Articular chondrocyte of knee joint (primary cell): ENCODE data around the gene USP40. TPM values are rescaled to one million over a fixed set of nuclear protein-coding genes. Genes with fewer than 3 reads are reported as not detected.

Source experiments
- total RNA-seq: library from RNA; depleted of rRNA; stranded (reverse); fragments of >200 nt; gene quantifications from 2 replicates; pipeline ENCODE4 v1.2.3, GENCODE V29; 2012

The USP40 gene, protein sequence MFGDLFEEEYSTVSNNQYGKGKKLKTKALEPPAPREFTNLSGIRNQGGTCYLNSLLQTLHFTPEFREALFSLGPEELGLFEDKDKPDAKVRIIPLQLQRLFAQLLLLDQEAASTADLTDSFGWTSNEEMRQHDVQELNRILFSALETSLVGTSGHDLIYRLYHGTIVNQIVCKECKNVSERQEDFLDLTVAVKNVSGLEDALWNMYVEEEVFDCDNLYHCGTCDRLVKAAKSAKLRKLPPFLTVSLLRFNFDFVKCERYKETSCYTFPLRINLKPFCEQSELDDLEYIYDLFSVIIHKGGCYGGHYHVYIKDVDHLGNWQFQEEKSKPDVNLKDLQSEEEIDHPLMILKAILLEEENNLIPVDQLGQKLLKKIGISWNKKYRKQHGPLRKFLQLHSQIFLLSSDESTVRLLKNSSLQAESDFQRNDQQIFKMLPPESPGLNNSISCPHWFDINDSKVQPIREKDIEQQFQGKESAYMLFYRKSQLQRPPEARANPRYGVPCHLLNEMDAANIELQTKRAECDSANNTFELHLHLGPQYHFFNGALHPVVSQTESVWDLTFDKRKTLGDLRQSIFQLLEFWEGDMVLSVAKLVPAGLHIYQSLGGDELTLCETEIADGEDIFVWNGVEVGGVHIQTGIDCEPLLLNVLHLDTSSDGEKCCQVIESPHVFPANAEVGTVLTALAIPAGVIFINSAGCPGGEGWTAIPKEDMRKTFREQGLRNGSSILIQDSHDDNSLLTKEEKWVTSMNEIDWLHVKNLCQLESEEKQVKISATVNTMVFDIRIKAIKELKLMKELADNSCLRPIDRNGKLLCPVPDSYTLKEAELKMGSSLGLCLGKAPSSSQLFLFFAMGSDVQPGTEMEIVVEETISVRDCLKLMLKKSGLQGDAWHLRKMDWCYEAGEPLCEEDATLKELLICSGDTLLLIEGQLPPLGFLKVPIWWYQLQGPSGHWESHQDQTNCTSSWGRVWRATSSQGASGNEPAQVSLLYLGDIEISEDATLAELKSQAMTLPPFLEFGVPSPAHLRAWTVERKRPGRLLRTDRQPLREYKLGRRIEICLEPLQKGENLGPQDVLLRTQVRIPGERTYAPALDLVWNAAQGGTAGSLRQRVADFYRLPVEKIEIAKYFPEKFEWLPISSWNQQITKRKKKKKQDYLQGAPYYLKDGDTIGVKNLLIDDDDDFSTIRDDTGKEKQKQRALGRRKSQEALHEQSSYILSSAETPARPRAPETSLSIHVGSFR
- 46.6 and 48.2 TPM in 2 replicates for total RNA-seq

DNA sequence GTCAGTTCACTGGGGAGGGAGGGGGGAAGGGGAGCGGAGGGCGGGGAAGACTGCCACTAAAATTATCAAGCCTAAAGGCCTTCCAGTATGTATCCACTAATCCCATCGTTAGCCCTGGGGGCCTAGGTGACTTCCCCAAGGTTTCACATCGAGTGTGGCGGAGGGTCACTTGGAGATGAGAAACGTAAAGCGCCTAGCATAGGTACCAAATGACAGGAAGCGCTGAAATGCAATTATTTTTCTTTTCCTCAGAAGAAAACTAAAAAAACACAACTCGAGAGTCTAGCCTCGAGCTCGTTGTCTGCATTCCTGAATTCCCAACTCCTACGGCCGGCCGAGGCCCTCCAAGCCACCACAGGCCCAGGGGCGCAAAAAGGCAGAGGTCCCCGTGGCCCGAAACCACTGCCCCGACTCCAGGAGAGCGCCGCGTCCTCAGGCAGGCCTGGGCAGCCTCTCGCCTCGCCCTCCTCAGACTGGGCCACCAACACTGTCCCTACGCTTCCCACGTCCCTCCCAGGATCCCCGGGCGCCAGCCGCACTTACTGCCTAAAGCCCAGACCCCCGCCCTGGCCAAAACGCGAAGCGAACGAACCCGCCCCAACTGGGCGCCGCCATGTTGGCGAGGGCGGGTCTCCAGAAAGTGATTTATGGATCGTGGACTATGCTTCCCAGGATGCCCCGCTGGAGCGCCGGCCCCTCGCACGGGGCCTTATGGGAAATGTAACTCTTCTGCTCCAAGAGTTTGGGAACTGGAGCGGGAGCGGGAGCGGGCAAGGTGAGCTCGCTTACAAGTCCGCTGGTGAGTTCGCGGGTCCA lies at the start of gene USP40:
TSS of gene USP40 (minus strand) at position 642 of the 816 bp plus-strand sequence. CDS start 1,228 bp downstream, outside the sequence.

Other genes starting within 250 kb of the USP40 start
- gene DGKD, start 212.3 kb downstream of the USP40 start, total RNA-seq, result 12.6 and 23.3 TPM in 2 replicates
- gene UGT1A8, start 50.9 kb upstream of the USP40 start, total RNA-seq, result not detected in 2 replicates
- not detected in 2 replicates for gene UGT1A10, start 69.7 kb upstream of the USP40 start, total RNA-seq
- not detected in 2 replicates for gene UGT1A9, start 105.1 kb upstream of the USP40 start, total RNA-seq
- gene UGT1A7, start 115.1 kb upstream of the USP40 start, total RNA-seq, result not detected in 2 replicates
- not detected in 2 replicates for gene UGT1A6, start 126.1 kb upstream of the USP40 start, total RNA-seq
- gene UGT1A5, start 146.1 kb upstream of the USP40 start, total RNA-seq, result not detected in 2 replicates
- not detected in 2 replicates for gene UGT1A4, start 152.0 kb upstream of the USP40 start, total RNA-seq
- not detected in 2 replicates for gene UGT1A3, start 162.3 kb upstream of the USP40 start, total RNA-seq
- gene UGT1A1, start 193.5 kb upstream of the USP40 start, total RNA-seq, result not detected in 2 replicates
- gene MROH2A, start 211.5 kb upstream of the USP40 start, total RNA-seq, result not detected in 2 replicates